Muscle of arm (tissue), 12 donors: ENCODE data around the gene EPHA10. TPM values are rescaled to one million over a fixed set of nuclear protein-coding genes. Genes with fewer than 3 reads are reported as not detected.
A peak's percentile ranks its signal among the peaks of the same experiment; 100 is the strongest.

Experiments used
- DNase-seq: peaks from one replicate; pipeline ENCODE4 v3.0.0-alpha.2; 2013
- polyA plus RNA-seq, 12 donors: library from polyadenylated mRNA; unstranded; fragments of 120-200 nt; gene quantifications; one replicate each; pipeline ENCODE4 v1.2.1, GENCODE V29; 2013; ENCODE audit not compliant: insufficient read length in 12 of 12

EPHA10 gene
- polyA plus RNA-seq, 12 donors = 0.04 to 0.24 (median 0.11) TPM; not detected in 6

GRCh38 chr1:37677143-37677439, 87.8 kb downstream of the EPHA10 start:
- DNase-seq = no peak

GRCh38 chr1:37676281-37677142, 88.4 kb downstream of the EPHA10 start:
- DNase-seq = peak; percentile 62

DNA sequence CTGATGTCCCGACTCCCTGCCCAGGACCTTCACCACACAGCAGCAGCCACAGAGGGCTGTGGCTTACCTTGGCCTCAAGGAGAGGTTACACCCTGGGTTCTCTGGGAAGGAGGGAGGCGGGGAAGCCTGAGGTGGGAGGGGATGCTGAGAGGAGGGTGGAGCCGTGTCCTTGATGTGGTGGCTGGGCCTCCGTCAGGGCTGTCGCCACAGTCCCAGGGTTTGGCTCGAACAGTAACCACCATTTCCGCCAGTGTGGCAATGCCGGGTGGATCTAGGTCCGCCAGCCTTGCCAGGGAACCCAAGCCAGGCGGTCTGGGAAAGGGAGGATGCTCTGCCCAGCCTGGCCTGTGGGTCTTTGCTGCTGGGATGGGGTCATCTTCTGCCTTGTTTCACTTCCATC, 91.0 kb downstream of the EPHA10 start:
- DNase-seq = no peak

GRCh38 chr1:37672136-37672870, 92.6 kb downstream of the EPHA10 start:
- no peak for DNase-seq

DNA sequence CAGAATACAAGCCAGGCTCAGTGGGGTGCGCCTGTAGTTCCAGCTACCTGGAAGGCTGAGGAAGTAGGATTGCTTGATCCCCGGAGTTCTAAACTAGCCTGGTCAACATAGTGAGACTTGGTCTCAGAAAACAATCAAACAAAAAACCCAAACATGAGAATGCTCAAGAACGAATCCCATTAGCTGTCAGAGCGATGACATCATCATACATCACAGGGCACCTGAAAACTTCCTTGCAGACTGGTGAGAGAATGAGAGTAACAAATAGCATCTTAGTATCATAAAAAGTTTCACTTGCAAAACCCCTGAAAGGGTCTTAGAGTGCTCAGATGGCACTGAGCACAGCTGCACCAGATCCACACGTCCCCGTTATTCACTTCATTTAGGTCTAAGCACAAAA, 93.7 kb downstream of the EPHA10 start:
- no peak for DNase-seq

DNA sequence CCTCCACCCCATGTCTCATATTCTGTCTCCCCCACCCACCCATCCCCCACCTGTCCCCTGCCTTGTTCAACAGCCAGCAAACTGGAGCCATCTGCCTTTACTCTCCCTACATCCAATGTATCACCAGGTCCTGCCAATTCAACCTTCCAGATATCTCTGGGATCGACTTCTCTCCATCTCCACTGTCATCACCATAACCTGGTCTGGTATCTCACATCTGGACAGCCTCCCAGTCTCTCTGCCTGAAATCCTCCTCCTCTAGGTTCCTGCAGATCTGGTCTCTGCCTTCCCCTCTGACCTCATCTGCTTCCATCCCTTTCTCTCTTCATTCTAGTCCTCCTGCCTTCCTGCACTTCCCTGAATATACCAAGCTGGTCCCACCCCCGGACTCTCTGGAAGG, 94.8 kb downstream of the EPHA10 start:
- DNase-seq = no peak

- DNase-seq = peak; percentile 47
These were observed 97.8 kb downstream of the EPHA10 start for GRCh38 chr1:37667023-37667671.

GRCh38 chr1:37666241-37666867, 98.6 kb downstream of the EPHA10 start:
- DNase-seq = no peak

Other genes starting within 250 kb of the EPHA10 start
- 10 to 100 TPM in 5 of 12 donors, 1 to 10 TPM in 6, not detected in 1; 7.2 to 20.8 (median 9.9) TPM for gene SNIP1, start 210.8 kb downstream of the EPHA10 start, polyA plus RNA-seq
- gene DNALI1, start 208.2 kb downstream of the EPHA10 start, polyA plus RNA-seq = 10 to 100 TPM in 9 of 12 donors, 1 to 10 TPM in 2, not detected in 1; 6.1 to 21.2 (median 12.3) TPM
- gene GNL2, start 169.2 kb downstream of the EPHA10 start, polyA plus RNA-seq = 100 to 1,000 TPM in 1 of 12 donors, 10 to 100 TPM in 10, not detected in 1; 45.6 to 104 (median 55.1) TPM
- 1 to 10 TPM in 2 of 12 donors, under 1 TPM in 1, not detected in 9; 0.70 to 8.2 (median 4.5) TPM for gene RSPO1, start 130.2 kb downstream of the EPHA10 start, polyA plus RNA-seq
- 10 to 100 TPM in 5 of 12 donors, 1 to 10 TPM in 6, not detected in 1; 5.7 to 13.7 (median 8.9) TPM for gene CDCA8, start 72.6 kb downstream of the EPHA10 start, polyA plus RNA-seq
- gene MANEAL, start 28.7 kb upstream of the EPHA10 start, polyA plus RNA-seq = 1 to 10 TPM in 10 of 12 donors, not detected in 2; 2.1 to 6.1 (median 3.0) TPM
- 10 to 100 TPM in 11 of 12 donors, not detected in 1; 21.3 to 67.5 (median 31.9) TPM for gene C1orf122, start 42.7 kb upstream of the EPHA10 start, polyA plus RNA-seq
- gene YRDC, start 43.1 kb upstream of the EPHA10 start, polyA plus RNA-seq = 10 to 100 TPM in 2 of 12 donors, 1 to 10 TPM in 9, not detected in 1; 5.3 to 11.9 (median 7.3) TPM
- 10 to 100 TPM in 2 of 12 donors, 1 to 10 TPM in 9, not detected in 1; 5.3 to 12.8 (median 6.8) TPM for gene MTF1, start 94.5 kb upstream of the EPHA10 start, polyA plus RNA-seq
- gene INPP5B, start 181.9 kb upstream of the EPHA10 start, polyA plus RNA-seq = 10 to 100 TPM in 6 of 12 donors, 1 to 10 TPM in 5, not detected in 1; 3.5 to 16.5 (median 10.2) TPM
- gene SF3A3, start 224.9 kb upstream of the EPHA10 start, polyA plus RNA-seq = 10 to 100 TPM in 11 of 12 donors, not detected in 1; 32.6 to 95.5 (median 60.7) TPM
- 100 to 1,000 TPM in 6 of 12 donors, 10 to 100 TPM in 5, not detected in 1; 66.7 to 236 (median 115) TPM for gene FHL3, start 240.4 kb upstream of the EPHA10 start, polyA plus RNA-seq
- gene UTP11, start 247.6 kb upstream of the EPHA10 start, polyA plus RNA-seq = 100 to 1,000 TPM in 8 of 12 donors, 10 to 100 TPM in 3, not detected in 1; 80.5 to 128 (median 105) TPM